Stimulated activated naive CD4-positive, alpha-beta T cell treated with Interleukin-2 at 50 U/mL for 16 hours (primary cell): ENCODE data around the gene MID2.
"Not testable (repeated sequence)": the region's sequence is repeated elsewhere in the genome, so short reads cannot be mapped to it uniquely, and the experiment has no call there.

Experiments
- DNase-seq: peaks from one replicate; lab custom pipeline; 2025; lab: John Stamatoyannopoulos, UW

MID2 gene

DNA sequence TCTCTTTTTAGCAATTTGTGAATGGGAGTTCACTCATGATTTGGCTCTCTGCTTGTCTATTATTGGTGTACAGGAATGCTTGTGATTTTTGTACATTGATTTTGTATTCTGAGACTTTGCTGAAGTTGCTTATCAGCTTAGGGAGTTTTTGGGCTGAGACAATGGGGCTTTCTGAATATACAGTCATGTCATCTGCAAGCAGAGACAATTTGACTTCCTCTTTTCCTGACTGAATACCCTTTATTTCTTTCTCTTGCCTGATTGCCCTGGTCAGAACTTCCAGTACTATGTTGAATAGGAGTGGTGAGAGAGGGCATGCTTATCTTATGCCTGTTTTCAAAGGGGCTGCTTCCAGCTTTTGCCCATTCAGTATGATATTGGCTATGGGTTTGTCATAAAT, 129.7 kb downstream of the MID2 start:
- DNase-seq: not testable (repeated sequence)

DNA sequence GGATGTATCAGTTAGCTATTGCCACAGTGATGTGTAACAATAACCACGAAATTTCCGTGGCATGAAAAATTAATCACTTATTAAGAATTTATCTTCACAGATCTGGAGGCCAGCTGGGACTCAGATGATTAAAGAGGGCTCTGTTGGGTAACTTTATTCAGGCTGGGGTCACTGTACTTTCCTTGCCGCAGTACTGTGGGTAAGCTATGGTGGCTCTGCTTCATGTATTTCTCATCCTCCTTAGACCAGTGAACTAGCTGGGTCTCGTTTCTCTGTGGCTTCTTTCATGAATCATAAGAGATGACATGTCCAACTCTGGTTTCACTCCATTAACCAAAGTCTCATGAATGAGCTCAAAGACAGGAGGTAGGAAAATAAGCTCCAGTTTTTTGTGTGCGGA, 143.0 kb downstream of the MID2 start:
- no peak for DNase-seq

DNA sequence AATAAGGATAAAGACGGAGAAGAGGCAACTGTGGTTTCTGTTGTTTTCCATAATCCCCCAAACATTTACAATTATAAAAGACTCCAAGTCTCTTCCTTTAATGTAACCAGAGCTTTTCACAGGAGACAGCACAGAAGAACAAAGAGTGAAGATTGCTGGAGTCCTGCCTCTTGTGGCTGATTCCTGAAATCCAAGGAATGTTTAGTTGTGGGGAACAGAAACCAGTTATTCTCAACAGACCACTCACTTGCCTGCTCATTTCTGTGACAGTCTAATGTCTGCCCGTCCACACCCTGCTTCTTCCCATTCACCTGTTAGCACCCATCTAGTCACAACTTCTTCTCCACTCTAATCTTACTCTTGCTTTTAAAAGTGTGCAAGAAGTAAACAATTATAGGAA, 144.4 kb downstream of the MID2 start:
- no peak for DNase-seq

DNA sequence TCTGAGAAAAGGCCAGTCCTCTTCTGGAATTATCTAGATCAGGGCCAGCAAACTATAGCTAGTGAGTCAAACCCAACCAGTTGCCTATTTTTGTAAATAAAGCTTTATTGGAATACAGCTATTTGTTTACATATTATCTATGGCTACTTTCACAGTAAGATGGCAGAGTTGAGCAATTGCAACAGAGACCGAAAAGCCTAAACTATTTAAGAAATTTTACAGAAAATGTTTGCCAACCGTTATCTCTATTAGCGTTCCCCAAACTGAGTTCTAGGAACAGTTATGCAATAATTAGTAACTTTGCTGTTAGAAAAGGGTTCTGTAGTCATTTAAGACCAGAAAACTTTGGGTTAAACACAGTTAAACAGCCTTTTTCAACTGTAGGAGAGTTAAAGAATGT, 146.0 kb downstream of the MID2 start:
- DNase-seq: no peak
